ENCODE results near the gene CYP1B1.

GRCh38 chr2:38092196-38092902 lies 16.4 kb upstream of the CYP1B1 start:
- TF ChIP-seq CTCF (optimal IDR thresholded peaks at IDR 0.05 in 1 of 3, IDR thresholded peaks at IDR 0.05 in 1 of 3, conservative IDR thresholded peaks at IDR 0.05 in 1 of 3; ENCODE audit: extremely low read depth in 1 of 3, insufficient read depth in 2 of 3, low read length in 3 of 3) (no peak), EZH2 (IDR thresholded peaks at IDR 0.05; ENCODE audit: low read length) (no peak)
